Fibroblast of peridontal ligament (primary cell): ENCODE data around the gene ATXN2L.

Source experiments
- DNase-seq: peaks from one replicate; pipeline ENCODE4 v3.0.0-alpha.2; 2010; ENCODE audit errors: extremely low read depth

Gene ATXN2L

GRCh38 chr16:28835864-28836760, 13.3 kb downstream of the ATXN2L start:
- DNase-seq, result no peak

GRCh38 chr16:28836761-28837064, 13.9 kb downstream of the ATXN2L start:
- DNase-seq, result no peak

GRCh38 chr16:28837672-28838557, 15.1 kb downstream of the ATXN2L start:
- no peak for DNase-seq

GRCh38 chr16:28838558-28838918, 15.7 kb downstream of the ATXN2L start:
- no peak for DNase-seq

GRCh38 chr16:28839004-28839639, 16.3 kb downstream of the ATXN2L start:
- no peak for DNase-seq

- DNase-seq, result no peak
Measured at GRCh38 chr16:28839899-28840298, 17.1 kb downstream of the ATXN2L start.

- no peak for DNase-seq
Measured at GRCh38 chr16:28842696-28843095, 19.9 kb downstream of the ATXN2L start.

GRCh38 chr16:28843766-28844165, 21.0 kb downstream of the ATXN2L start:
- no peak for DNase-seq

GRCh38 chr16:28844226-28844885, 21.6 kb downstream of the ATXN2L start:
- no peak for DNase-seq

GRCh38 chr16:28845293-28845692, 22.5 kb downstream of the ATXN2L start:
- DNase-seq, result peak; percentile 23

GRCh38 chr16:28845761-28846079, 22.9 kb downstream of the ATXN2L start:
- no peak for DNase-seq

GRCh38 chr16:28846080-28846932, 23.5 kb downstream of the ATXN2L start, which contains the start of gene TUFM:
Gene TUFM (minus strand): TSS chr16:28846348. CDS start chr16:28846269, 79 bp downstream.
- peak; percentile 97 for DNase-seq

- peak; percentile 23 for DNase-seq
Measured at GRCh38 chr16:28846933-28847273, 24.1 kb downstream of the ATXN2L start.

- DNase-seq, result no peak
Measured at GRCh38 chr16:28858421-28858820, 35.6 kb downstream of the ATXN2L start.

- no peak for DNase-seq
Measured at GRCh38 chr16:28859326-28859725, 36.5 kb downstream of the ATXN2L start.

- peak; percentile 48 for DNase-seq
Measured at GRCh38 chr16:28863929-28864793, 41.4 kb downstream of the ATXN2L start.

- DNase-seq, result no peak
Measured at GRCh38 chr16:28865001-28865688, 42.3 kb downstream of the ATXN2L start.

GRCh38 chr16:28865722-28866453, 43.1 kb downstream of the ATXN2L start:
- DNase-seq, result no peak

- DNase-seq, result no peak
Measured at GRCh38 chr16:28866454-28866804, 43.6 kb downstream of the ATXN2L start.
